Hypothalamus (tissue), 51 donors: ENCODE measurements around the gene PABPN1.
A peak's percentile ranks its signal among the peaks of the same experiment; 100 is the strongest.

Experiments
- DNase-seq, 51 donors: peaks; one replicate each; lab custom pipeline; 2025; lab: John Stamatoyannopoulos, UW

Gene PABPN1

DNA sequence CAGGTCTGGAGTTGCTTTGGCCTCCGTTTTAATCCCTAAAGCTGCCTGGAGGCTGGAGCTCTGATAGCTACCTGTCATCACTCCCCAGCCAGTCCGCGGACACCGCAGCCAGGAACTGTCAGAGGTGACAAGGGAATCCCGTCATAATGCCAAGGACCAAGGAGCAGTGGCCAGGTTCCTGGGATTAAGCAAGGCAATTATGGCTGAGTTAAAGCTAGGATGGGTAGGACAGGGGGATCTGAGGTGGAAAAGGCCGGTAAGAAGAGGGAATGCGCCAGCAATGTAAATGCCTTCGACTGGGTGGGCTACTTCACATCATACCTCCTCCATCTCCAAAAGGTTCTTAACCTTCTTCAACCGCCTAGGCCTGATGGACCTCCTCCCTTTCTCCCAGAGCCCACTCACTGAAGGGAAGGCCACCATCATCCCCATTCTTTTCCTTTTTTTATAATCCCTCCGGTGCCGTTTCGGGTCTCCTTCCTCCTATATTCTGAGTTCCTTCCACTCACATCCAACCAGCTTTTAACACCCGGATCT lies 20.5 kb upstream of the PABPN1 start:
- DNase-seq = peak in 13 of 51 donors; percentile 25 to 84 (median 43)

DNA sequence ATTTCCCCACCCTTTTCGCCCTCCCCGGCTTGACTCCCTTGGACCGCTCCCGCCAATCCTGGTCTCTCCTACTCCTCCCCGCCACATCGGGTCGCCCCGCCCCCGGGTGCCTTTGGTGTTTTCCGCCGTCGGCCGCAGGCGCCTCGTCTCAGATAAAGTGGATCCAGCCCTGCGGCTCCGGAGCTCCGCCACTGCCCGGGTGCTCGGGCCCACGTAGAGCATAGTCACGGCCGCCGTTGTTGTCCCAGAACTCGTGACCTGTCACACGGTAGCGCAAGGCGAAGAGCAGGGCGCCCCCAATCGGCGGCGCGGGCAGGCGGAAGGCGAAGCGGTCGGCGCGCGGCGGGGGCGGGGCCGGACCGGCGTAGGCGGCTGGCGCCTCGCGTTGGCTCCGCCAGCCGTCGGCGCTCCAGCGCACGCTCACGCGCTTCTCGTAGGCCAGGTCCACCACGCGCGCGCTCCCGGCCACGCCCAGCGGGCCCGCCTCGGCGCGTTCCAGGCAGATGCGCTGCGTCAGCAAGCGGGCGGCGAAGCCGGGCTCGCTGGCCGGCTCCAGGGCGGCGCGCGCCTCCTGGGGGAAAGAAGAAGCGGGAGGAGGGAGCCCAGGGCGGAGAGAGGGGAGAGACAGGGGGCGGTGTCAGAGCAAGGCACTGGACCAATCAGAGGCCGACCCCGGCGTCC lies 19.8 kb upstream of the PABPN1 start:
- DNase-seq = peak; percentile 89 to 100 (median 98)

DNA sequence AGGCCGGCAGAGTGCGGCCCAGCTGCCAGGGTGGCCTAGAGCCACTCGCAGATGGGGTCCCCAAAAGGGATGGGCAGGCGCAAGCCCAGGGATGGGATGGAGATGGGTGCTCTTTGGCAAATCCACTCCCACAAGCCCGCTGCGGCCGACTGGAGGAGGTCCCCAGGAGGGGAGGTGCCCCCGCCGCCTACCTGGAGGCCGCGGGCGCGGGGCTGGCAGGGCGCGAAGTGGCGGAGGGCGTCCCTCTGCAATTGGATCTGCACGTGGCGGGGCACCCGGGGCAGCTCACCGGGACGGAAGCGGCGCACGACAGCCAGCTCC lies 19.3 kb upstream of the PABPN1 start:
- DNase-seq = peak in 3 of 51 donors; percentile 66 to 92 (median 79)

- DNase-seq = peak in 41 of 51 donors; percentile 16 to 86 (median 60)
Measured at GRCh38 chr14:23302290-23303225, 18.7 kb upstream of the PABPN1 start, which contains the start of gene PPP1R3E. TSS of gene PPP1R3E (minus strand) at chr14:23302859. CDS start at chr14:23302576, 283 bp downstream.

DNA sequence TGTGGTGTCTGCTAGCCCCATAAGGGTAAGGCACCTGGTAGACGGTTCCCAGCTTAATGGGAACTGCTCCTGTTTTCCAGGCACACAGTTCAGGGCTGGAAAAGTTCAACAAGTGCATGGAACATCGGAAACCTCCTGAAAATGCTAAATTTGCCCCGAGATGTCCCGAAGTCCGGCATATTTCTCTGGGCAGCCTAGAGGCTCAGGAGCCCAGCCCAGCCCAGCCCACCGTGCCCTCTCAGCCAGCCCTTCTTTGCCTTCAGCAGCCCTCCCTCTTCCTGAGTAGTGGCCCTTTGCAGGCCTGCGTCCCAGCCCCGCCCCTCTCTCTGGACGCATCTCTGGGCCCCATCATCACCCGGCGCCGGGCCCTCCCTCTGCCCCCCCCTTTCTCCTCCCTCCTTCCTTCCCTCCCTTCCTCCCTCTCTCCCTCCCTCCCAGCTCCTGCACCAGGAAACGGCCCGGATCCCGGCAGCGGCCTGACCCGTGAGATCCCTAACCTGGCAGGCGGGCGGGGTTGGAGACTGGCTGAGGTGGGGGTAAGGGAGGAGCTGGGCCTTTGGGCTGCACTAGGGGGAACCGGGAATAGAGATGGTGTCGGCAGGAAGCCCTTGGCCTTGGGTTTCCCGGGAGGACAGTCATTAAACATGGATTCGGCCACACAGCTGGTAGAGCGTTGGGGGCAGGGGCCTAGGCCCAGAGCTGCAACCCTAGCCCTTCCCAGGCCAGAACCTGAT lies 14.7 kb upstream of the PABPN1 start, which contains the start of gene BCL2L2:
BCL2L2 (plus strand) TSS at position 422 of the 734 bp plus-strand sequence. CDS start 935 bp downstream, outside the sequence.
- peak; percentile 41 to 95 (median 85) for DNase-seq

- peak in 1 of 51 donors; percentile 48 for DNase-seq
Measured at GRCh38 chr14:23307146-23307530, 14.1 kb upstream of the PABPN1 start.

GRCh38 chr14:23307687-23308644 lies 13.3 kb upstream of the PABPN1 start:
- DNase-seq = no peak

DNA sequence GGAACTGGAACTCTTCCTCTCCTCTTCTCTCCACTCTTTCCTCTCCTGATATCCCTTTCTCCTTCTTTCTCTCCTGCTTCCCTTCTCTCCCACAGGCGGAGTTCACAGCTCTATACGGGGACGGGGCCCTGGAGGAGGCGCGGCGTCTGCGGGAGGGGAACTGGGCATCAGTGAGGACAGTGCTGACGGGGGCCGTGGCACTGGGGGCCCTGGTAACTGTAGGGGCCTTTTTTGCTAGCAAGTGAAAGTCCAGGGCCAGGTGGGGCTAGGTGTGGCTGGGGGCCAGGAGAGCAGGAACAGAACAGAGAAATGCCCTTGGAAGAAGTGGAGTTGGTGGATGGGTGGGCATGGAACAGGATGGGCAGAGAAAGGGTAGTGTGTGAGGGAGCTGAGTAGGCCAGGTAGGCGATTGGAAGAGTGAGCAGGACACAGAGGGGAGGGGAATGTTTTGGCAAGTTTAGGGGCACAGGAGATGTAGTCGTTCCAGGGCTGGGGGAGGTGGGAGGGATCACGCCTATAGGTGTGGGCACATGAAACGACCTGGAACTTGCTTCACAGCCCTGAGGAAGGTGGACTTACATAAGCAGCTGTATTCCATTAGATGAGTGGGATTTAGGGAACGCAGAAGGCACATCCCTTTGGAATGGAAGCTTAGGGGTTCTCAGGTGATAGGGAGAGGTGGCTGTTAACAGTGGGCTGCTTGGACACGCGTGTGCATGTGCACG lies 12.4 kb upstream of the PABPN1 start:
- no peak for DNase-seq

DNA sequence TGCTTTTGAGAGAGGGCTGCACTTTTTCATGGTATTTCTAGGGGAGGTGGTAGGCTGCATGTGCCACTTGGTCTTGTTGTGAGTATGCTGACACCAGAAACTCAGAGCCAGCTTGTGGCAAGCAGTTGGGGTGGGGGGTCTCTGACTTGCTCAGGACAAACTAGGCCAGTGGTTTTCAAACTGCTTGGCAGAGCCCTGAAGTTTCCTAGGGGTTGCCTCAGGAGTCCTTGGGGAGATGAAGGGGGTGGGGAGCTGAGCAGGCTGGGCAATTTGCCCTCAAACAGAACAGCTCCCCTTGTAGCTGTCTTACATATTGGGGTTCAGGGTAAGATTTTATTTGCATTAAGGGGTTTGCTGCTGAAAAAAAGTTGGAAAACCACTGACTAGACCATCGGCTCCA lies 10.7 kb upstream of the PABPN1 start:
- no peak for DNase-seq

- DNase-seq = no peak
Measured at GRCh38 chr14:23316300-23316699, 5.0 kb upstream of the PABPN1 start.

DNA sequence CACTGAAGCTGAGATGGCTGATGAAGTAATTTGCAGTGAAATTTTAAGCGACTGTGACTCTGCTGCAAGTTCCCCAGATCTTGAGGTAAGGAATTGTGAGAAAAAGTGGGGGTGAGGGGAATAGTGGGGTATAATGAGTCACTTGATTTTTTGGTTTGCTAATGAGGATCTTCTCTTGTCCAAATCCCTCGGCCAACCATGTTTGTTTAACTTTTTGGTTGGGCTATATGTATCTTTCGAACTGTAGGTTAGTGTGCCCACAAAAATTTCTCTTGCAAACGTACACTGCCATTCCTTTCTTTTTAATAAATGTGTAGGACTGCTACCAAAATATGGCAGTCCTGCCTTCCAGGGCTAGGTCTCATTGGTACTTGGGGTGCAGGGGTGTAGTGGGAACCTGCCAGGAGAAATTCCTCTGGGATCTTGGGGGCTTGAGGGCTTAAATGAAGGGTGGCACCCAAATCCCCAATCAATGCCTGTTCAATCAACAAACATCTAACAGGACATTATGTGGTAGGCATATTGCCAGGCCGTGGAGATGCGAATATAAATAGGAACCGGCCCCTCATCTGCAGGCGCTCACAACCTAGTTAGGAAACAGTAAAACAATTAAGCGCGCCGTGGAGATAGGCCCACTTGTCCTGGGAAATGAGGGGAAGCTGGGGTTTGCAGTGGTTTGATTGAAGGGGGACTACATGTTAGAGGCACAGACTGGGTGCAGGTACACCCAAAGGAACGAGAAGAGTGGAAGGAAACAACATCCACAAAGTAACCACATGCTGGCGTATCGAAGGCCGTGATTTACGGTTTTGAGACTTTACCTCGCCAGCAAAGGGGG lies 1.3 kb upstream of the PABPN1 start:
- no peak for DNase-seq

DNA sequence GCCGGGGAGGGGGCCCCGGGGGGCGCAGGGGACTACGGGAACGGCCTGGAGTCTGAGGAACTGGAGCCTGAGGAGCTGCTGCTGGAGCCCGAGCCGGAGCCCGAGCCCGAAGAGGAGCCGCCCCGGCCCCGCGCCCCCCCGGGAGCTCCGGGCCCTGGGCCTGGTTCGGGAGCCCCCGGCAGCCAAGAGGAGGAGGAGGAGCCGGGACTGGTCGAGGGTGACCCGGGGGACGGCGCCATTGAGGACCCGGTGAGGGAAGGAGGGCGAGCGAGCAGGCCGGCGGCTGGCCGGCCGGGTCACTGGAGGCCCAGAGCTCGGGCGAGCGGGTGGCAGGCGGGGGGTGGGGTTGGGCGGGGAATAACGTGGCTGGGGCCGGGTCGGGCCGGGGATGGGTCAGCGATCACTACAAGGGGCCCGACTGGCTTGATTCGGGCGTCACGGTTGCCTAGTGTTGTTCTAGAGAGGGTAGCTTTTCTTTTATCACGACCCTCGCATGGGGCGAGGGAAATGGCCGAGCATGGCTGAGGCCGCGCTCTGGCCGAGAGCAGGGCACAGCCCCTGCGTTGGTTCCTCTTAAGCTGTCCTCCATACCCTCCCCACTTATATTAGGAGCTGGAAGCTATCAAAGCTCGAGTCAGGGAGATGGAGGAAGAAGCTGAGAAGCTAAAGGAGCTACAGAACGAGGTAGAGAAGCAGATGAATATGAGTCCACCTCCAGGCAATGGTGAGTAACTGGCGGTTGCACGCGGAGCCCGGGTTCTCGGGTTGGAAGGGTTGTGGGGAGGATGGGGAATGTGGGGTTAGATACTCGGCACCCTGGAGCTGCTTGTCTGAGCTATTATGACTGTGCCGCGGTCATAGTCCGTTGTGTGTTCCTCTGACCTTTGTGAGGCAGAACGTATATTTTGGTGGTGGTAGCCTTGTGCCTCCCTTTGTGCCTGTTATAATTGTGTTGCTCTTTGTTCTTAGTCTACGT lies 603 bp downstream of the PABPN1 start:
- DNase-seq = peak in 22 of 51 donors; percentile 20 to 78 (median 66)

DNA sequence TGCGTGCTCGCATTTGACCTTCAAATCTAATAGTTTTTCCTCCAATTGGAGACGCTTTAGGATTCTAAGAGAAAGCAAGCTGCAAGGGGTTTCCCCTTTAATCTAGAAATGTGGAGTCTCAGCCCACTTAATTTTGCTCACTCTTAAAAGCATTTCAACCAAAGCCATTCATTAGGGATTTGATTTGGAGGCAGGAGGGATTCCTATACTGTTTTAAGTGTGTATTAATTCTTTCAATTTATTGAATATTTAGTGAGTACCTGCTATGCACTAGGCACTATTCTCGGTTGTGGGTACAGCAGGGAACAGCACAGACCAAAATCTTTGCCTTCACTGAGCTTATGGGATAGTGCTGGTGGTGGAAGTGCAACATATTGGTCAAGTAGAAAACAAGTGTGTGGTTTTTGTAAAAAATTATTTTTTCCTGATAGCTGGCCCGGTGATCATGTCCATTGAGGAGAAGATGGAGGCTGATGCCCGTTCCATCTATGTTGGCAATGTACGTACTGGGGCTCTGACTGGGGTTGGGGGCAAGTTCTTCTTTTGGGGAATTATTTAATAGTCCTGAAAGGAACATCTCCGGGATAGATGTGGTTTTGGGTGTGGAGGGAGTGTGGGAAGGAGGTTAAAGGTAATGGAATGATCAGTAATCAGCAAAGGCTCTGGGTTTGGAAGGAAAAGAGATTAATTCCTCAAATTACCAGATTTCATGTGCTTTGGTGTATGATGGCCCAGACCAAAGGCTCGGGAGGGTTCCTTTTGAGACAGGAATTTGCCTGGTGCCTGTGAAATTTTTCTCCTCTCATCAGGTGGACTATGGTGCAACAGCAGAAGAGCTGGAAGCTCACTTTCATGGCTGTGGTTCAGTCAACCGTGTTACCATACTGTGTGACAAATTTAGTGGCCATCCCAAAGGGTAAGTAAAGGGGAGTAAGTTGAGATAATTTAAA lies 1.6 kb downstream of the PABPN1 start:
- no peak for DNase-seq

DNA sequence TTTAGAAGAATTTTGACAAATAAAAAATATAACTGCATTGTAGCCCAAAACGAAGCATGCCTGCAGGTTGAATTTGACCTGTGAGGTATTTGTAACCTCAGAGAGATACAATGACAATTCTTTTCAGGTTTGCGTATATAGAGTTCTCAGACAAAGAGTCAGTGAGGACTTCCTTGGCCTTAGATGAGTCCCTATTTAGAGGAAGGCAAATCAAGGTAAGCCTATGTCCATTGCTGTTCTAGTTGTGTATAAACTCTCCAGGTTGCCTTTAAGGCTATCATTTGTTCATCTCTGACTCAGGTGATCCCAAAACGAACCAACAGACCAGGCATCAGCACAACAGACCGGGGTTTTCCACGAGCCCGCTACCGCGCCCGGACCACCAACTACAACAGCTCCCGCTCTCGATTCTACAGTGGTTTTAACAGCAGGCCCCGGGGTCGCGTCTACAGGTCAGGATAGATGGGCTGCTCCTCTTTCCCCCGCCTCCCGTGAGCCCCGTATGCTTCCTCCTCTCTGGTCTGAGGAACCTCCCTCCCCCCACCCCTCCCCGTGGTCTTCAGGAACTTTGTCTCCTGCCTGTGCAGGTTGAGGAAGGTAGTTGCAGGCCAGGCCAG lies 2.7 kb downstream of the PABPN1 start:
- DNase-seq = no peak

GRCh38 chr14:23324455-23324846 lies 3.2 kb downstream of the PABPN1 start:
- DNase-seq = no peak
